Immature natural killer cell (primary cell): ENCODE results near the gene CERCAM. TPM values are rescaled to one million over a fixed set of nuclear protein-coding genes. Genes with fewer than 3 reads are reported as not detected.
A peak's percentile ranks its signal among the peaks of the same experiment; 100 is the strongest.

Experiments
- DNase-seq, 3 donors: peaks; one replicate each; pipeline ENCODE4 v3.0.0; 2022; ENCODE audit warnings: mixed read lengths in 1 of 3
- H3K27ac Mint-ChIP-seq, 6 donors: one replicate each; pipeline ENCODE4 v1.8.0; 2020; ENCODE audit warnings: mixed read lengths in 6 of 6, mild to moderate bottlenecking in 5 of 6, inconsistent platforms in 4 of 6, moderate library complexity in 3 of 6
- H3K27me3 Mint-ChIP-seq, 3 donors: one replicate each; pipeline ENCODE4 v1.8.0; 2020 to 2021; ENCODE audit warnings: low read depth in 3 of 3, mild to moderate bottlenecking in 3 of 3, mixed read lengths in 3 of 3, moderate library complexity in 3 of 3, inconsistent platforms in 1 of 3
- H3K36me3 Mint-ChIP-seq, 3 donors: one replicate each; pipeline ENCODE4 v1.8.0; 2020; ENCODE audit warnings: mixed read lengths in 3 of 3, inconsistent platforms in 2 of 3, mild to moderate bottlenecking in 2 of 3
- H3K4me1 Mint-ChIP-seq, 2 donors: one replicate each; pipeline ENCODE4 v1.8.0; 2020; ENCODE audit warnings: inconsistent platforms in 2 of 2, mild to moderate bottlenecking in 2 of 2, mixed read lengths in 2 of 2, moderate library complexity in 1 of 2
- H3K4me3 Mint-ChIP-seq, 5 donors: one replicate each; pipeline ENCODE4 v1.8.0; 2020; ENCODE audit warnings: mild to moderate bottlenecking in 5 of 5, mixed read lengths in 5 of 5, inconsistent platforms in 3 of 5, moderate library complexity in 3 of 5
- H3K9me3 Mint-ChIP-seq, 6 donors: one replicate each; pipeline ENCODE4 v1.8.0; 2020; ENCODE audit warnings: mild to moderate bottlenecking in 6 of 6, mixed read lengths in 6 of 6, inconsistent platforms in 4 of 6, moderate library complexity in 3 of 6
- polyA plus RNA-seq, 3 donors: library from polyadenylated mRNA; unstranded; fragments of 300-500 nt; fragmentation: Illumina TruSeq; gene quantifications; one replicate each; pipeline ENCODE4 v1.2.3, GENCODE V29; 2021

CERCAM gene
- polyA plus RNA-seq, 3 donors from 2014 or later, result 9.1 to 20.7 (median 10.2) TPM

DNA sequence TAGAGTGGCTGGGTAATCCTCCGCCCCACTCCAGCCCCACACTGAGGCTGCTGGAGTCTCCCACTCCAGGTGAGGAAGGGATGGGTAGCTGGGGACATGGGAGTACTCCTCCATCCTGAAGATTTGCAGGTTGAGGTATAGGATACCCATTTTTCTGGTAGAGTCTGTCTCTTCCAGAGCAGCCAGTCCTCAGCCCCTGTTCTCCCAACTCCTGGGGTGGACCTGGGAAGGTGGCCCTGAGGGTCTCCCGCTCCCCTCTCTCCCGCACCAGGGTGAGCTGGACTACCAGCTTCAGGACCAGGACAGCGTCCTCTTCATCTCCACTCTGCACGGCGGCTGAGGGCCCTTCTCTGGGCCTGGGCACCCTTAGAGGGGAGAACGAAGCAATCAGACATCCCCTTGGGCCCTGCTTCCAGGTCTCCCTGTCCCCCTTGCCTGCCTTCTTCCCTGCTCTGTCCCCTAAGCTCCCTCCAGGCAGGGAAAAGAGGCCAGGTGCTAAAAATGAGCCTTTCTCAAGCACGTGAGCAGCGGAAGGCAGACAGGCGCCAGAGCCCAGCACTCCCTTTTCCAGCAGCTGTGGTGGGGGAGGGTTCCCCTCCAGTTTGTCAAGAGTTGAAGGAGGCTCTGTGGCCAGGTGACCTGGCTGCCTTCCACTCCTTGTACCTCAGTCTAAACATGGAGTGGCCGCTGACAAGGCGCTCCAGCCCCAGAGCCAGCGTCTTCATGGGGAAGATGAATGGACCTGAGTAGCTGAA lies 31.1 kb upstream of the CERCAM start:
- Mint-ChIP-seq H3K4me1 (no peaks in the 10 kb centered on the region), H3K36me3 (peaks cover 3 to 18% (median 4%) of the 10 kb centered on the region in 3 donors), H3K27ac (no peak overlapping the region)

DNA sequence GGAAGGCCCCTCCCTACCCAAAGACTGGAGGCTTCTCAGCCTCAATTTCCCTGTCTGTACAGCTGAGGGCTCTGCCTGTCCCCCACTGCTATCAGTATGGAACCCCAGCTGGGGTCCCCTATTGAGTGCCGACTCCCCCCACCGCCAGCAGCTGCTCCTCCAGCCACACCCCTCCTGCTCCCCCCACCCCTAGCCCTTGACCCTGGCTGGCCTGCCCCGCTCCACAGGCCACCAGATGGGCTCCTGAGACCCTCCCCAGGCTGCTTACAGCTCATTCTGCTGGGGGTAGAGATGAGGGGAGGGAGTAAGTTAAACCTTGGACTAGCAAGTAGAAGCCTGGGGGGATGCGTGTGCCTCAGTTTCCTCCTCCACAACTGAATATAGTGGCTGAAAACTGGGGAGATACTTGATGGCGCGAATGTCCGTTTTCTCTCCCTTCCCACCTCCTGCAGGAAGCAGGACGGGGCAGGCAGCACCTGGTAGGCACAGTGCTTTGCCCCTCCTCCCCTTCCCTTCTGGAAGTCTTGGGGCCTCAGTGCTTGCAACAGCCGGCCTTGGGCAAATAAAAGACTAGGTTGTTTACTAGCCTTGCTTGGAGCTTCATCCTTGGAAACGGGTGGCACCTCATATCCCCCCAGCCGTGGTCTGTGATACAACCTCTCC lies 30.4 kb upstream of the CERCAM start:
- DNase-seq, result no peak
- Mint-ChIP-seq H3K4me3 (no peak overlapping the region), H3K27me3 (peaks cover 0 to 4% (median 2%) of the 10 kb centered on the region in 3 donors), H3K4me1 (no peaks in the 10 kb centered on the region), H3K36me3 (peaks cover 3 to 19% (median 6%) of the 10 kb centered on the region in 3 donors), H3K27ac (no peak overlapping the region), H3K9me3 (no peaks in the 10 kb centered on the region)

More for the DNA sequence above, 31.1 kb upstream of the CERCAM start:
- no peak overlapping the region for H3K4me3 Mint-ChIP-seq
- DNase-seq, result no peak
- no peaks in the 10 kb centered on the region for H3K9me3 Mint-ChIP-seq
- peaks cover 0 to 4% (median 2%) of the 10 kb centered on the region in 3 donors for H3K27me3 Mint-ChIP-seq

- no peaks in the 10 kb centered on the region for H3K4me1 Mint-ChIP-seq
- no peak overlapping the region for H3K27ac Mint-ChIP-seq
- H3K36me3 Mint-ChIP-seq, result peaks cover 3 to 19% (median 6%) of the 10 kb centered on the region in 3 donors
- peaks cover 0 to 4% (median 2%) of the 10 kb centered on the region in 3 donors for H3K27me3 Mint-ChIP-seq
- H3K9me3 Mint-ChIP-seq, result peaks cover 0 to 2% (median 0%) of the 10 kb centered on the region in 6 donors
- DNase-seq, result no peak
- no peak overlapping the region for H3K4me3 Mint-ChIP-seq
Observed at GRCh38 chr9:128390813-128391711, 29.6 kb upstream of the CERCAM start.

GRCh38 chr9:128391956-128392301 lies 28.7 kb upstream of the CERCAM start:
- no peak overlapping the region for H3K4me3 Mint-ChIP-seq
- H3K36me3 Mint-ChIP-seq, result peaks cover 3 to 19% (median 6%) of the 10 kb centered on the region in 3 donors
- H3K9me3 Mint-ChIP-seq, result peaks cover 0 to 2% (median 0%) of the 10 kb centered on the region in 6 donors
- no peaks in the 10 kb centered on the region for H3K4me1 Mint-ChIP-seq
- DNase-seq, result no peak
- H3K27ac Mint-ChIP-seq, result peak overlapping the region in 1 of 6 donors; percentile 40
- H3K27me3 Mint-ChIP-seq, result peaks cover 2 to 4% (median 2%) of the 10 kb centered on the region in 3 donors

GRCh38 chr9:128392302-128393144 lies 28.1 kb upstream of the CERCAM start:
- H3K9me3 Mint-ChIP-seq, result peaks cover 0 to 2% (median 0%) of the 10 kb centered on the region in 6 donors
- no peak overlapping the region for H3K4me3 Mint-ChIP-seq
- peaks cover 2 to 4% (median 2%) of the 10 kb centered on the region in 3 donors for H3K27me3 Mint-ChIP-seq
- no peaks in the 10 kb centered on the region for H3K4me1 Mint-ChIP-seq
- no peak for DNase-seq
- no peak overlapping the region for H3K27ac Mint-ChIP-seq
- H3K36me3 Mint-ChIP-seq, result peaks cover 3 to 19% (median 6%) of the 10 kb centered on the region in 3 donors

GRCh38 chr9:128393145-128393775 lies 27.4 kb upstream of the CERCAM start:
- Mint-ChIP-seq H3K27ac (no peak overlapping the region), H3K36me3 (peaks cover 3 to 19% (median 6%) of the 10 kb centered on the region in 3 donors), H3K4me3 (no peak overlapping the region), H3K9me3 (peaks cover 0 to 2% (median 0%) of the 10 kb centered on the region in 6 donors), H3K27me3 (peaks cover 2 to 4% (median 2%) of the 10 kb centered on the region in 3 donors), H3K4me1 (no peaks in the 10 kb centered on the region)
- no peak for DNase-seq

DNA sequence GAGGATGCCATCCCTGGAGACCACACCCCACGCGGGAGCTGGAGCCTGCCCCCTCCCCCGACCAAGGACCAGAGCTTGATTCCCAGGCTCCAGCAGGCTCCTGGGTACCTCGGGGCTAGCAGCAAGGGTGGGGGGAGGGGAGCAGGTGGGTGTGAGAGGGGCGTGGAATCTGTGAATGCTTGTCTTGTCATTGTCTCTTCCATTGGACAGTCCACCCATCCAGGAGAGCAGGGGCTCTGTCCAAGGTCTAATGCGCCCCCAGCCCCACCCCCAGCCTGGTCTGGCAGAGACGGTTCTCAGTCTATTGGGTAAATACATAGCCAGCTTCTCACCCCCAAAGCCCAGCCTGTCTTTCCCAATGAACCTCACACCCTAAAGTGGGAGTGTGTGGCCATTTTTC lies 26.7 kb upstream of the CERCAM start:
- H3K27ac Mint-ChIP-seq, result no peak overlapping the region
- peaks cover 2 to 4% (median 2%) of the 10 kb centered on the region in 3 donors for H3K27me3 Mint-ChIP-seq
- H3K36me3 Mint-ChIP-seq, result peaks cover 3 to 18% (median 6%) of the 10 kb centered on the region in 3 donors

DNA sequence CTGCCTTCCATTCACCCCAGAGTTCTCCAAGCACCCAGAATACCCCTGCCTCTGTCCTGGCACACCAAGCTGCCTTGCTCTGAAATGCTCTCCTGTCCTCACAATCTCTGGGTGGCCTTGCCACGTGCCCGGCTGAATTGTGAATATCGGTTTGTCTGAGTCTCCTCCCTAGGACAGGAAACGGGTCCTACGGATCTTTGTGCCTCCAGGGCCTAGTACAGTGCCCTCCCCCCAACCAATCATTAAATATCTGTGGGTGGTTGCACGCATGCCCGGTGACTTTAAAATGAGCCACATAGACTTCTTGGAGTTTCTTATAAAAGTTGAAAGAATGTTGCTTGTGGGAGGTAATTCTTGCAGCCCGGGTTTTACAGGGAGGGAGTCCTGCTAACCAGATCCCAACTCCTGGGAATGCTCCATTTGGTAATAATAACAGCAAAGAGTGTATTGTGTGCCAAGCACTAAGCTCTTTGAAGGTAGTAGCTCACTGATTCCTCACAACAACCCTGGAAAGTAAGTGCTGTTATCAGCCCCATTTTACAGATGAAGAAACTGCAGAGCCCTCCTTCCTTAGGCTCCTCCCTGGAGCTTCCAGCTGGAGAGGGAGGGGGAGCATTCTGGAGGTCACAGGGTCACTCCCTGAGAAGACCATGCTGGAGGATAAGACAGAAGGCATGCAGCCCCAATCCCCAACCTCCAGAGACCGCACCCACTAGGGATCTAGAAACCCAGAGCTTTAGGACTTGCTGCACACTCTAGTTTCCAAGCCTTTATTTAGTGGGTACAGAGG lies 26.1 kb upstream of the CERCAM start:
- Mint-ChIP-seq H3K36me3 (peaks cover 3 to 15% (median 6%) of the 10 kb centered on the region in 3 donors), H3K4me3 (no peak overlapping the region), H3K27ac (no peak overlapping the region), H3K4me1 (no peaks in the 10 kb centered on the region), H3K27me3 (peaks cover 2 to 4% (median 2%) of the 10 kb centered on the region in 3 donors), H3K9me3 (peaks cover 0 to 2% (median 0%) of the 10 kb centered on the region in 6 donors)
- no peak for DNase-seq

More for the DNA sequence above, 26.7 kb upstream of the CERCAM start:
- no peak for DNase-seq
- Mint-ChIP-seq H3K4me1 (no peaks in the 10 kb centered on the region), H3K9me3 (peaks cover 0 to 2% (median 0%) of the 10 kb centered on the region in 6 donors), H3K4me3 (no peak overlapping the region)

GRCh38 chr9:128396970-128397613 lies 23.6 kb upstream of the CERCAM start:
- Mint-ChIP-seq H3K9me3 (peaks cover 0 to 2% (median 0%) of the 10 kb centered on the region in 6 donors), H3K4me1 (no peaks in the 10 kb centered on the region), H3K27me3 (peaks cover 0 to 3% (median 2%) of the 10 kb centered on the region in 3 donors), H3K4me3 (no peak overlapping the region), H3K27ac (no peak overlapping the region), H3K36me3 (peaks cover 3 to 6% (median 6%) of the 10 kb centered on the region in 3 donors)
- no peak for DNase-seq

DNA sequence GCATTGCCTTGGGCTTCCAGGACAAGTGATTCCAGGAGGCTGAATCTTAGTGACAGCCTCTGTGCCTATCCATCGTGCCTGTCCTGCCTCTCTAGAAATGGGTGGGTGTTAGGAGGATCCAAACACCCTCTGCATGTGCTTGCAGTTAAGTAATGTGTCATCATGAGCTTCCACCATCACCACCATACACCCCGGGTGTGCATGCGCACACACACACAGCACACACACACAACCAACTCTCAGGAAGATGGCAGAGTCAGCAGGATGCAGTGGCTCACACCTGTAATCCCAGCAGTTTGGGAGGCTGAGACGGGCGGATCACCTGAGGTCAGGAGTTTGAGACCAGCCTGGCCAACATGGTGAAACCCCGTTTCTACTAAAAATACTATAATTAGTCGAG lies 22.8 kb upstream of the CERCAM start:
- peaks cover 0 to 5% (median 3%) of the 10 kb centered on the region in 3 donors for H3K27me3 Mint-ChIP-seq
- peaks cover 3 to 6% (median 6%) of the 10 kb centered on the region in 3 donors for H3K36me3 Mint-ChIP-seq
- DNase-seq, result no peak
- peaks cover 0 to 2% (median 0%) of the 10 kb centered on the region in 6 donors for H3K9me3 Mint-ChIP-seq
- no peak overlapping the region for H3K27ac Mint-ChIP-seq
- H3K4me3 Mint-ChIP-seq, result no peak overlapping the region
- H3K4me1 Mint-ChIP-seq, result no peaks in the 10 kb centered on the region

DNA sequence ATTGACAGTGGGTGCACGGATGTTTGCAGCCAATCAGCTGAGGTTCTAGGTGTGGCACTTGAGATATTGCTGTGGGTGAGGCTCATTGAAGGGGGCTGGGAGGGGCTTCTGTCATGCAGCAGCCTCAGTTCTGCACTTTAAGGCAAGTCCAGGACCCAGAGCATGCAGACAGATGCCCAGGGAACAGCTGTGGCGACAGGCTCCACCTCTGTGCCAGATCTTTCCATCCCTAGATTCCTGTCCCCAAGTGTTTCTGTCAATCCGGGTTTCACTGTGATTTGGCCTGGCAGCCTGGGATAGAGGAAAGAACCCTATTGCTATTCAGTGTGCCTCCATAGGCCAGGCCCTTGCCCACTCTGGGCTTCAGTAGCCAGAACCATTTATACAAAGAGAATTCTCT lies 20.8 kb upstream of the CERCAM start:
- no peaks in the 10 kb centered on the region for H3K4me1 Mint-ChIP-seq
- DNase-seq, result no peak
- H3K36me3 Mint-ChIP-seq, result no peaks in the 10 kb centered on the region
- peaks cover 1 to 8% (median 2%) of the 10 kb centered on the region in 3 donors for H3K27me3 Mint-ChIP-seq
- H3K4me3 Mint-ChIP-seq, result no peak overlapping the region
- H3K9me3 Mint-ChIP-seq, result peaks cover 0 to 2% (median 0%) of the 10 kb centered on the region in 6 donors
- no peak overlapping the region for H3K27ac Mint-ChIP-seq
